Prostate gland (tissue), 2 donors: Measurements from ENCODE around the gene NFIX. TPM values are rescaled to one million over a fixed set of nuclear protein-coding genes. Genes with fewer than 3 reads are reported as not detected.

ENCODE experiments used
- DNase-seq: peaks from one replicate; pipeline ENCODE4 v3.0.0-alpha.2; 2019; ENCODE audit warnings: low spot score
- H3K27ac ChIP-seq, 2 donors: fragments of 200-600 bp; sonication (generic); 2 replicates each; pipeline ENCODE4 v1.5.1; 2017 to 2019
- H3K27me3 ChIP-seq: fragments of 200-600 bp; sonication (generic); replicated peaks from 2 replicates; pipeline ENCODE4 v1.5.1; 2019; ENCODE audit not compliant: insufficient read depth
- H3K36me3 ChIP-seq, 2 donors: fragments of 200-600 bp; sonication (generic); 1 replicate in 1 of 2; 2 replicates in 1 of 2; pipeline versions ENCODE4 v1.5.1 to v1.8.1; 2017 to 2019
- H3K4me1 ChIP-seq: fragments of 200-600 bp; sonication (generic); replicated peaks from 2 replicates; pipeline ENCODE4 v1.5.1; 2019
- H3K4me3 ChIP-seq, 2 donors: fragments of 200-600 bp; sonication (generic); 2 replicates each; pipeline ENCODE4 v1.5.1; 2017 to 2019
- H3K9me3 ChIP-seq: fragments of 200-600 bp; sonication (generic); 2 replicates; pipeline ENCODE4 v1.5.1; 2017
- CTCF ChIP-seq, 4 experiments: fragments of 200-600 bp in 2 of 4; fragments of 450-650 bp in 2 of 4; sonication (generic) in 2 of 4; IDR thresholded peaks; 1 replicate in 3 of 4; 2 replicates in 1 of 4; pipeline ENCODE4 v1.5.1; 2016 to 2019; ENCODE audit warnings: antibody characterized with exemption in 4 of 4, mild to moderate bottlenecking in 2 of 4, moderate library complexity in 2 of 4
- POLR2A ChIP-seq: fragments of 450-650 bp; IDR thresholded peaks from one replicate; pipeline ENCODE4 v1.6.1; 2016; ENCODE audit warnings: antibody characterized with exemption, mild to moderate bottlenecking
- POLR2AphosphoS5 ChIP-seq: sonication (generic); formaldehyde crosslinking; IDR thresholded peaks from one replicate; pipeline ENCODE4 v1.6.1; 2017; ENCODE audit warnings: antibody characterized with exemption
- WGBS: methylation state at CpG from one replicate; pipeline ENCODE4 v1.1.5; 2018; 5-methylcytosine and 5-hydroxymethylcytosine counted together
- intact Hi-C: fragments of 100-400 bp; cut with DNase I; formaldehyde crosslinking; loops from one replicate; pipeline ENCODE4 v1.14.2; 2022
- total RNA-seq, 2 donors: library from RNA; depleted of rRNA; stranded (reverse); fragments of >200 nt; gene quantifications; one replicate each; pipeline ENCODE4 v1.1.0, GENCODE V29; 2016

NFIX gene
- total RNA-seq, 2 donors from 2014 or later, result 185 to 286 TPM

GRCh38 chr19:13077240-13077639 lies 82.0 kb downstream of the NFIX start:
- Histone ChIP-seq H3K27ac (peak overlapping the region; percentile 74 to 79), H3K27me3 (no peaks in the 10 kb centered on the region), H3K4me3 (no peak overlapping the region), H3K4me1 (peaks cover 36% of the 10 kb centered on the region), H3K36me3 (peaks cover 10 to 17% of the 10 kb centered on the region in 2 donors), H3K9me3 (no peaks in the 10 kb centered on the region)
- 31% methylated on average over 11 of the region's 11 CpGs for WGBS
- TF ChIP-seq POLR2AphosphoS5 (no peak), CTCF (IDR thresholded peaks at IDR 0.05) (no peak), POLR2A (no peak)
- intact Hi-C loops, result no loop called here
- DNase-seq, result no peak

- no peaks in the 10 kb centered on the region for H3K27me3 ChIP-seq
- TF ChIP-seq POLR2AphosphoS5, result no peak
- TF ChIP-seq POLR2A, result no peak
- TF ChIP-seq CTCF (IDR thresholded peaks at IDR 0.05), result no peak
- peaks cover 12 to 15% of the 10 kb centered on the region in 2 donors for H3K36me3 ChIP-seq
- H3K9me3 ChIP-seq, result no peaks in the 10 kb centered on the region
- no peak for DNase-seq
- H3K4me3 ChIP-seq, result no peak overlapping the region
- WGBS, result 37% methylated on average over 10 of the region's 10 CpGs
- intact Hi-C loops, result no loop called here
- peak overlapping the region; percentile 74 to 79 for H3K27ac ChIP-seq
- peaks cover 36% of the 10 kb centered on the region for H3K4me1 ChIP-seq
These were observed 83.1 kb downstream of the NFIX start for GRCh38 chr19:13078381-13078780.

- intact Hi-C loops, result no loop called here
- Histone ChIP-seq H3K27me3 (no peaks in the 10 kb centered on the region), H3K4me3 (no peak overlapping the region), H3K4me1 (peaks cover 36% of the 10 kb centered on the region), H3K36me3 (peaks cover 5 to 9% of the 10 kb centered on the region in 2 donors), H3K27ac (peak overlapping the region; percentile 74 to 79), H3K9me3 (no peaks in the 10 kb centered on the region)
- no peak for TF ChIP-seq POLR2AphosphoS5
- TF ChIP-seq POLR2A, result no peak
- DNase-seq, result peak; percentile 60
- WGBS, result 31% methylated on average over 12 of the region's 12 CpGs
These were observed 83.7 kb downstream of the NFIX start for GRCh38 chr19:13078897-13079541.

GRCh38 chr19:13079542-13079986 lies 84.3 kb downstream of the NFIX start:
- intact Hi-C loops, result no loop called here
- Histone ChIP-seq H3K27ac (peak overlapping the region; percentile 74 to 79), H3K4me3 (no peak overlapping the region), H3K9me3 (no peaks in the 10 kb centered on the region), H3K27me3 (no peaks in the 10 kb centered on the region), H3K36me3 (peaks cover 3 to 6% of the 10 kb centered on the region in 2 donors), H3K4me1 (peaks cover 36% of the 10 kb centered on the region)
- no peak for TF ChIP-seq CTCF (IDR thresholded peaks at IDR 0.05)
- no peak for TF ChIP-seq POLR2AphosphoS5
- TF ChIP-seq POLR2A, result no peak
- DNase-seq, result no peak
- 30% methylated on average over 16 of the region's 16 CpGs for WGBS

- Histone ChIP-seq H3K4me1 (peaks cover 20% of the 10 kb centered on the region), H3K27ac (peak overlapping the region; percentile 11 to 53), H3K27me3 (no peaks in the 10 kb centered on the region), H3K4me3 (no peak overlapping the region), H3K9me3 (no peaks in the 10 kb centered on the region), H3K36me3 (peaks cover 0 to 3% of the 10 kb centered on the region in 2 donors)
- peak in 1 of 4 experiments; percentile 24 for TF ChIP-seq CTCF (IDR thresholded peaks at IDR 0.05)
- TF ChIP-seq POLR2AphosphoS5, result no peak
- TF ChIP-seq POLR2A, result no peak
- 44% methylated on average over 13 of the region's 14 CpGs for WGBS
- intact Hi-C loops, result no loop called here
- no peak for DNase-seq
These were observed 87.1 kb downstream of the NFIX start for GRCh38 chr19:13082192-13083007.
